Stimulated activated CD4-positive, alpha-beta T cell treated with anti-CD3 and anti-CD28 coated beads, Interleukin-15, amount 100 ng/mL, for 1 hour (primary cell): ENCODE results near the gene MPHOSPH6.
"Not testable (repeated sequence)": the region's sequence is repeated elsewhere in the genome, so short reads cannot be mapped to it uniquely, and the experiment has no call there.

ENCODE experiments used
- DNase-seq, 2 donors: peaks; one replicate each; pipeline ENCODE4 v3.0.0-alpha.2; 2020; ENCODE audit warnings: low read depth in 1 of 2, low spot score in 1 of 2

MPHOSPH6 gene

GRCh38 chr16:82176204-82176603, 6.2 kb upstream of the MPHOSPH6 start:
- DNase-seq: no peak

- DNase-seq: no peak
Measured at GRCh38 chr16:82175627-82176026, 5.6 kb upstream of the MPHOSPH6 start.

- no peak for DNase-seq
Measured at GRCh38 chr16:82167670-82168069, 2.4 kb downstream of the MPHOSPH6 start.

GRCh38 chr16:82160226-82160625, 9.8 kb downstream of the MPHOSPH6 start:
- DNase-seq: no peak

- no peak for DNase-seq
Measured at GRCh38 chr16:82157836-82158235, 12.2 kb downstream of the MPHOSPH6 start.

- no peak for DNase-seq
Measured at GRCh38 chr16:82157534-82157812, 12.6 kb downstream of the MPHOSPH6 start.

- DNase-seq: no peak
Measured at GRCh38 chr16:82156761-82157533, 13.1 kb downstream of the MPHOSPH6 start.

- DNase-seq: no peak
Measured at GRCh38 chr16:82152641-82153112, 17.3 kb downstream of the MPHOSPH6 start.

- DNase-seq: no peak
Measured at GRCh38 chr16:82152196-82152595, 17.8 kb downstream of the MPHOSPH6 start.

- DNase-seq: no peak
Measured at GRCh38 chr16:82150549-82150948, 19.5 kb downstream of the MPHOSPH6 start.

GRCh38 chr16:82149536-82149935, 20.5 kb downstream of the MPHOSPH6 start:
- no peak for DNase-seq

GRCh38 chr16:82147546-82147945, 22.5 kb downstream of the MPHOSPH6 start:
- no peak for DNase-seq

GRCh38 chr16:82146957-82147356, 23.1 kb downstream of the MPHOSPH6 start:
- DNase-seq: no peak

- DNase-seq: no peak
Measured at GRCh38 chr16:82146556-82146955, 23.5 kb downstream of the MPHOSPH6 start.

GRCh38 chr16:82139286-82139571, 30.8 kb downstream of the MPHOSPH6 start:
- not testable (repeated sequence) for DNase-seq

GRCh38 chr16:82138478-82139285, 31.3 kb downstream of the MPHOSPH6 start:
- DNase-seq: no peak

- DNase-seq: no peak
Measured at GRCh38 chr16:82137822-82138167, 32.2 kb downstream of the MPHOSPH6 start.

GRCh38 chr16:82136956-82137821, 32.8 kb downstream of the MPHOSPH6 start:
- no peak for DNase-seq

GRCh38 chr16:82135844-82136243, 34.2 kb downstream of the MPHOSPH6 start:
- DNase-seq: no peak

- DNase-seq: no peak
Measured at GRCh38 chr16:82134846-82135245, 35.2 kb downstream of the MPHOSPH6 start.

- no peak for DNase-seq
Measured at GRCh38 chr16:82133798-82134197, 36.2 kb downstream of the MPHOSPH6 start.

GRCh38 chr16:82129881-82130280, 40.1 kb downstream of the MPHOSPH6 start:
- no peak for DNase-seq
